ENCODE measurements around the gene CTBP2.

Gene CTBP2

DNA sequence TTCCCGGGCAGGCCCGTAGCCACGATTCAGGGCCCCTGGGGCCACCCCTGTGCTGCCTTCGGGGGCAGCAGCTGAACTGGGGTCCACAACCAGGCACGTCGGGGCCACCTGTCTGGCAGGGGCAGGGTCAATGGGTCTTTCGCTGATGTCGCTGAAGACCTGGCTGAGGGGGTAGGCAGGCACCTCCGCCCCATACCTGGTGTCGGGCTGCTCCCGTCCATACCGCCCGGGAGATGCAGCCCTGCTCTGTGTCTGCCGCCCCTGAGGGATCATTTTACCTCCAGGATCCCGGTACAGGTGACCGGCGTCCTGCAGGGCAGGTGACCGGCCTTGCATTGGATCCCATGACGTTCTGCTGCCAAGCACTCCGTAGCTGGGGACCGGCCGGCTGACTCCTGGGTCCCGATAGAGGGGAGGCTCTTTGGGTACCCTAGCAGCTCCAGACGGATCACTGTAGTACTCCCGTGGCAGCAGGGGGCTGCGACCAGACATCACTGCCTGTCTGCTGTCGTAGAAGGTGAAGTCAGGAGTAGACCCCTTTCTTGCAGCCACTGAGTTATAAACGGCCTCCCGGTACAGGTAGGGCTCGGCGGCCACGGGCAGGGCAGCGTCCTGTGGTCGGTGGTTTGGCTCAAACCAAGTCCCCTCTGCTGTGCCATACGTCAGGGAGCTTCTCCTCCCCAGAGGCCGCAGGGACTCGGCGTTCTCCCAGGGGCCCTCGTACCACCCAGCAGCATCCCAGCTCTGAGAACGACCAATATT, 133.2 kb downstream of the CTBP2 start:
- H3K27me3 ChIP-seq (ENCODE audit: control insufficient read depth, low read length) = no peaks in the 10 kb centered on the region
- peaks cover 35% of the 10 kb centered on the region for H3K4me1 ChIP-seq (ENCODE audit: control insufficient read depth, low read length)
- H3K9me2 ChIP-seq (replicated peaks; ENCODE audit: control insufficient read depth, low read length) = no peaks in the 10 kb centered on the region
- no peaks in the 10 kb centered on the region for H3K36me3 ChIP-seq (ENCODE audit: control insufficient read depth, low read length)
- H3K79me2 ChIP-seq (ENCODE audit: control insufficient read depth, low read length) = peaks cover 16% of the 10 kb centered on the region
- no peak overlapping the region for H3K4me3 ChIP-seq (ENCODE audit: low read length)
- peaks cover 6% of the 10 kb centered on the region for H4K20me1 ChIP-seq (ENCODE audit: control insufficient read depth, insufficient read depth, low read depth, low read length)
- no peak for TF ChIP-seq EZH2phosphoT487 (IDR thresholded peaks at IDR 0.05; ENCODE audit: borderline replicate concordance, low read length)
- H3K9me3 ChIP-seq (ENCODE audit: control insufficient read depth, insufficient read depth, low read length) = no peaks in the 10 kb centered on the region
- H3K27ac ChIP-seq (ENCODE audit: low read depth, low read length) = no peak overlapping the region
- H3K4me2 ChIP-seq (ENCODE audit: low read length) = no peak overlapping the region
- peaks cover 6% of the 10 kb centered on the region; the same call in 1 of the 2 replicates for H3F3A ChIP-seq (ENCODE audit: control insufficient read depth, insufficient read depth)

DNA sequence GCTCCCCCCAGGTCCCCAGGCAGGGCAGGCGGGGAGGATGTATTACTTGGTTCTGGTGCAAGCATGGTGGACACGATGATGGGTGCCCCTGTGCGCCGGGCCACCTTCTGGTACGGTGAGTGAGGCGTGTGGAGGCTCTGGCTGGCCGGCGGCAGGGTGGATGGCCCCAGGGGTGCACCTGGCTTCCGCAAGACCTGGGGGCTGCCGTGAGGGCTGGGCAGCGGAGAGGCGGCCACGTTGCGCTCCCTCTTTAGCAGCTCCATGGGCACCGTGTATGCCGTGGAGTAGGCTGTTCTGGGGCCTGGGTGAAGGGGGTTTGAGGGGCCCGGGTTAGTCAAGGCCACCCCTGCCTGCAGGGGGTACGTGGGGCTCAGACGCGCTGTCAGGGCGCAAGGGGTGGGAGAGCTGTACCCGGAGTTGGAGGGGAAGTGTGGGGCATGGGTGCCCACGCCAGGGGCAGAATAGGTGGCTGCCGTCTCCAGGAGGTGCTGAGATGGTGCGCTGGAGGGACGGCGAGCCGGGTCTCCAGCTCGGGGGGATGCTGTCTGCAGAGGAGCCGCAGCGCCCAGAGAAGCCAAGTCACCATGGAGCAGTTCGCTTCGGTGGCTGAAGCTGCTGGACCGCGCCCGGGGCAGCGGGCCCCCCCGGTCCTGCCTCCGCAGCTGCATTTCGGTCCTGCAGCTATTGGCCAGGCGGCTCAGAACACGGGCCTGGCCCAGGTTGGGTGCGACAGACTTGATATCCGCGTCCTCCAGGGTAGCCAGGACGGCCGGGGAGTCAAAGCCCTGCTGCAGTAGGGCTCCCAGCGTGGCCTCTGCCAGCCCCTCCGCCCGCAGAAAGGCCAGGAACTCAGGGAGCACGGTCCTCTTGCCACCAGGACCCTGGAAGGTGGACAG, 134.1 kb downstream of the CTBP2 start:
- Histone ChIP-seq H3K9me2 (replicated peaks; ENCODE audit: control insufficient read depth, low read length) (no peaks in the 10 kb centered on the region), H3K4me1 (ENCODE audit: control insufficient read depth, low read length) (peaks cover 35% of the 10 kb centered on the region), H3K36me3 (ENCODE audit: control insufficient read depth, low read length) (no peaks in the 10 kb centered on the region), H3K79me2 (ENCODE audit: control insufficient read depth, low read length) (peaks cover 16% of the 10 kb centered on the region), H3K9me3 (ENCODE audit: control insufficient read depth, insufficient read depth, low read length) (no peaks in the 10 kb centered on the region), H3K4me2 (ENCODE audit: low read length) (peak overlapping the region; percentile 83), H3K27ac (ENCODE audit: low read depth, low read length) (peak overlapping the region; percentile 56; the same call in 1 of the 2 replicates), H3F3A (ENCODE audit: control insufficient read depth, insufficient read depth) (peaks cover 6% of the 10 kb centered on the region; the same call in 1 of the 2 replicates), H3K4me3 (ENCODE audit: low read length) (peak overlapping the region; percentile 65), H3K27me3 (ENCODE audit: control insufficient read depth, low read length) (no peaks in the 10 kb centered on the region), H4K20me1 (ENCODE audit: control insufficient read depth, insufficient read depth, low read depth, low read length) (peaks cover 6% of the 10 kb centered on the region)
- TF ChIP-seq EZH2phosphoT487 (IDR thresholded peaks at IDR 0.05; ENCODE audit: borderline replicate concordance, low read length) = no peak
- no peak for TF ChIP-seq CTCF (IDR thresholded peaks at IDR 0.05; ENCODE audit: low read depth, low read length, poor library complexity, severe bottlenecking)

DNA sequence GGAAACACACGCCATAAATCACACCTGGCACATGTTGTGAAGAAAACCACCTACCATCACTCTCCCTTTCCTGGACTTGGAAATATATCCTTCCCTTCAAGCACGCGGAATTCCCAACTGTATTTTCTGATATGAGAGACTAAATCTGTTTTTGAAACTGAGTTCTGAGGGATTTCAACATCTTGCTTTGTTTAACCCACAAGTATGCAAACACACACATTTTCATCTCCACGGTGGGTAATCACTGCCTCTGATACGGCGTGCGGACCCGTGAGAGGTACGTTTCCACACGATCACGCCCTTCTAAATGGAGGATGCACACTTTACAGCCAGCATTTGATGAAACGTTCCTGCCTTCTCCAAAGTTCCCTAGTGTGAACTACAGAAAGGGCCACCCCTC, 135.0 kb downstream of the CTBP2 start:
- Histone ChIP-seq H3K9me3 (ENCODE audit: control insufficient read depth, insufficient read depth, low read length) (no peaks in the 10 kb centered on the region), H3K4me2 (ENCODE audit: low read length) (peak overlapping the region; percentile 83), H3K27me3 (ENCODE audit: control insufficient read depth, low read length) (no peaks in the 10 kb centered on the region), H3K79me2 (ENCODE audit: control insufficient read depth, low read length) (peaks cover 16% of the 10 kb centered on the region), H3K27ac (ENCODE audit: low read depth, low read length) (peak overlapping the region; percentile 56), H3K36me3 (ENCODE audit: control insufficient read depth, low read length) (no peaks in the 10 kb centered on the region), H3K9me2 (replicated peaks; ENCODE audit: control insufficient read depth, low read length) (no peaks in the 10 kb centered on the region), H3F3A (ENCODE audit: control insufficient read depth, insufficient read depth) (peaks cover 6% of the 10 kb centered on the region; the same call in 1 of the 2 replicates), H3K4me1 (ENCODE audit: control insufficient read depth, low read length) (peaks cover 35% of the 10 kb centered on the region), H3K4me3 (ENCODE audit: low read length) (peak overlapping the region; percentile 65), H4K20me1 (ENCODE audit: control insufficient read depth, insufficient read depth, low read depth, low read length) (peaks cover 6% of the 10 kb centered on the region)
- TF ChIP-seq EZH2phosphoT487 (IDR thresholded peaks at IDR 0.05; ENCODE audit: borderline replicate concordance, low read length) (no peak), CTCF (IDR thresholded peaks at IDR 0.05; ENCODE audit: low read depth, low read length, poor library complexity, severe bottlenecking) (no peak)
